HepG2 (cell line): ENCODE data around the gene AP1M1. TPM values are rescaled to one million over a fixed set of nuclear protein-coding genes. Genes with fewer than 3 reads are reported as not detected.

Experiments
- AKAP8 ChIP-seq: sonication (generic); formaldehyde crosslinking; IDR thresholded peaks from 2 replicates; pipeline ENCODE4 v1.5.1; 2020; ENCODE audit warnings: mild to moderate bottlenecking, missing genetic modification reagents
- DMAP1 ChIP-seq: IDR thresholded peaks from 2 replicates; pipeline ENCODE4 v1.6.1; 2016
- HOXA3 ChIP-seq: sonication (generic); formaldehyde crosslinking; IDR thresholded peaks from 2 replicates; pipeline ENCODE4 v1.5.0; 2020; ENCODE audit warnings: missing genetic modification reagents
- NCOA2 ChIP-seq: sonication (generic); formaldehyde crosslinking; IDR thresholded peaks from 2 replicates; pipeline ENCODE4 v1.8.0; 2022; ENCODE audit warnings: inconsistent platforms
- PHF21A ChIP-seq: sonication (generic); formaldehyde crosslinking; IDR thresholded peaks from 2 replicates; pipeline ENCODE4 v1.5.0; 2020; ENCODE audit warnings: mild to moderate bottlenecking, missing genetic modification reagents
- POLR2A ChIP-seq, 2 experiments: IDR thresholded peaks; 2 replicates each; pipeline ENCODE4 v1.6.1; 2011; ENCODE audit warnings: low read depth in 2 of 2, low read length in 2 of 2, mild to moderate bottlenecking in 1 of 2, moderate library complexity in 1 of 2; ENCODE audit not compliant: insufficient read depth in 1 of 2
- RELA ChIP-seq: sonication (generic); formaldehyde crosslinking; IDR thresholded peaks from 2 replicates; pipeline ENCODE4 v1.4.0; 2020; ENCODE audit warnings: missing genetic modification reagents
- SOX5 ChIP-seq: IDR thresholded peaks from 2 replicates; pipeline ENCODE4 v1.6.1; 2016; ENCODE audit warnings: borderline replicate concordance
- ZNF101 ChIP-seq: sonication (generic); formaldehyde crosslinking; IDR thresholded peaks from 2 replicates; pipeline ENCODE4 v1.4.0; 2020; ENCODE audit warnings: mild to moderate bottlenecking, low read depth, missing genetic modification reagents, borderline replicate concordance
- ZNF138 ChIP-seq: sonication (generic); formaldehyde crosslinking; IDR thresholded peaks from 2 replicates; pipeline ENCODE4 v1.5.0; 2020; ENCODE audit warnings: mild to moderate bottlenecking, low read depth, missing genetic modification reagents
- ZNF7 ChIP-seq: IDR thresholded peaks from 2 replicates; pipeline ENCODE4 v1.6.1; 2016; ENCODE audit warnings: missing biosample characterization, missing genetic modification reagents
- ZNF772 ChIP-seq: sonication (generic); formaldehyde crosslinking; IDR thresholded peaks from 2 replicates; pipeline ENCODE4 v1.5.0; 2020; ENCODE audit warnings: mild to moderate bottlenecking, missing genetic modification reagents
- ZSCAN25 ChIP-seq: sonication (generic); formaldehyde crosslinking; IDR thresholded peaks from 2 replicates; pipeline ENCODE4 v1.8.0; 2022; ENCODE audit warnings: mild to moderate bottlenecking, missing genetic modification reagents
- polyA plus RNA-seq, 8 experiments: library from polyadenylated mRNA; depleted of rRNA in 3 of 8; stranded (reverse) in 7 of 8; unstranded in 1 of 8; fragments of >200 nt; fragmentation: Illumina TruSeq in 4 of 8; extraction: Trizol in 4 of 8; gene quantifications; 2 replicates each; pipeline versions ENCODE4 v1.2.1 to v1.2.3, GENCODE V29; 2011 to 2016; ENCODE audit warnings: low read depth in 4 of 8, missing spikeins in 1 of 8, mixed read lengths in 1 of 8; ENCODE audit not compliant: insufficient read depth in 1 of 8
- total RNA-seq, 5 experiments: library from RNA; depleted of rRNA; stranded (reverse); fragments of >200 nt; fragmentation: Illumina TruSeq; extraction: Trizol; gene quantifications; 2 replicates each; pipeline ENCODE4 v1.2.3, GENCODE V29; 2016; ENCODE audit warnings: low read depth in 1 of 5
- TF ChIP-seq, protein P1 (sequence below): IDR thresholded peaks from 2 replicates; pipeline ENCODE4 v1.6.1; 2016; ENCODE audit warnings: mild to moderate bottlenecking
- TF ChIP-seq, protein P2 (sequence below): sonication (generic); formaldehyde crosslinking; IDR thresholded peaks from 2 replicates; pipeline ENCODE4 v1.4.0; 2020; ENCODE audit warnings: missing genetic modification reagents, borderline replicate concordance
- TF ChIP-seq, protein P3 (sequence below): sonication (generic); formaldehyde crosslinking; IDR thresholded peaks from 2 replicates; pipeline ENCODE4 v1.8.0; 2022; ENCODE audit warnings: mild to moderate bottlenecking, missing genetic modification reagents
- TF ChIP-seq, protein P4 (sequence below): sonication (generic); formaldehyde crosslinking; IDR thresholded peaks from 2 replicates; pipeline ENCODE4 v1.4.0; 2020; ENCODE audit warnings: low read depth, mild to moderate bottlenecking, missing genetic modification reagents
- TF ChIP-seq, protein P5 (sequence below): sonication (generic); formaldehyde crosslinking; IDR thresholded peaks from 2 replicates; pipeline ENCODE4 v1.4.0; 2020; ENCODE audit warnings: missing genetic modification reagents
- TF ChIP-seq, protein P6 (sequence below): sonication (generic); IDR thresholded peaks from 2 replicates; pipeline ENCODE4 v1.6.1; 2016; ENCODE audit warnings: low read depth, borderline replicate concordance

The AP1M1 gene
- total and polyA plus RNA-seq, 2 of the 13 experiments (the other 11 are each of a cell fraction or from before 2014, with no cell fraction given): 34.4 to 46.1 TPM

DNA sequence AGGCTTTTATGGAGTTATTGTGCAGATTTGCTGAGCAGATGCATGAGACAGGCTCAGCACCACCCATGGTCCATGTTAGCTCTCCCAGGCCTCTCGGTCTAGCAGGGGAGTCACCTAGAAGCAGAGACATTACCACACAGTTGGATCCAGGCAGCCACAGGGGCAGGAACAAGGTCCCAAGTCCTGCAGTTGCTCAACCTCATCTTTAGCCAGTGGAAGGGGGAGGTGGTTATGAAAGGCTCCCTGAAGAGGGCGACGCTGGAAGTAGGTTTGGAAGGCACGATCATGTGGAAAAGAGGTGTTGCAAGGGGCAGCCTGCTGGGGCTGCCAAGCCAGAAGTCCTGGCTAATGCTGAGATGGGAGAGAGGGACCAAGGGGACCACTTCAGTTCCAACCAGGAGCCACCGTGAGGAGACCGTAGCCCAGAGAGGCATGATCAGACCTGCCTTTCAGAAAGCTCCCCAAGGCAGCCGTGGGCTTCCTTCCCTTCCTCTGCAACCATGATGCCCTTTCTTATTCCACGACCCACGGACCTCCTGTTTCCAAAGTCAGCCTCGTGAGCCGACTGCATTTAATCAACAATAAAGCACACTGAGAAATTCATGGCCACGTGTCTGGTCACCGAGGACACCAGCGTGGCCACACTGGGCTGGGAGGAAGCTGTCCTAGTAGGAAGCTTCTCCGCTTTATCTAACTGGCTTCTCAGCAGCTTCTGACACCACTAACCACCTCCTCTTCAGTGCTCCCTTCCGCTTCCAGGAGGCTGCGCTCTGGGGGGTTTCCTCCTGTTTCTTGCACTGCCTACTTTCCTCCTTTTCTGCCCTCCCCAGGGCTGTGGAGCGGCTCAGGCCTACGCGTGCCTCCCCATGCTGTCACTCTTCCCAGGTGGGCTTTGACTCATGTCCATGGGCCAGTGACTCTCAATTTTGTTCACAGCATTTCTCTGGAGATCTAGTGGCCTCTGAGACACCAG, 2.6 kb downstream of the AP1M1 start (continued):
- TF ChIP-seq, protein P1, sequence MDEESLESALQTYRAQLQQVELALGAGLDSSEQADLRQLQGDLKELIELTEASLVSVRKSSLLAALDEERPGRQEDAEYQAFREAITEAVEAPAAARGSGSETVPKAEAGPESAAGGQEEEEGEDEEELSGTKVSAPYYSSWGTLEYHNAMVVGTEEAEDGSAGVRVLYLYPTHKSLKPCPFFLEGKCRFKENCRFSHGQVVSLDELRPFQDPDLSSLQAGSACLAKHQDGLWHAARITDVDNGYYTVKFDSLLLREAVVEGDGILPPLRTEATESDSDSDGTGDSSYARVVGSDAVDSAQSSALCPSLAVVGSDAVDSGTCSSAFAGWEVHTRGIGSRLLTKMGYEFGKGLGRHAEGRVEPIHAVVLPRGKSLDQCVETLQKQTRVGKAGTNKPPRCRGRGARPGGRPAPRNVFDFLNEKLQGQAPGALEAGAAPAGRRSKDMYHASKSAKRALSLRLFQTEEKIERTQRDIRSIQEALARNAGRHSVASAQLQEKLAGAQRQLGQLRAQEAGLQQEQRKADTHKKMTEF (CRISPR knock-in tag): peak; percentile 62
- TF ChIP-seq, protein P2, sequence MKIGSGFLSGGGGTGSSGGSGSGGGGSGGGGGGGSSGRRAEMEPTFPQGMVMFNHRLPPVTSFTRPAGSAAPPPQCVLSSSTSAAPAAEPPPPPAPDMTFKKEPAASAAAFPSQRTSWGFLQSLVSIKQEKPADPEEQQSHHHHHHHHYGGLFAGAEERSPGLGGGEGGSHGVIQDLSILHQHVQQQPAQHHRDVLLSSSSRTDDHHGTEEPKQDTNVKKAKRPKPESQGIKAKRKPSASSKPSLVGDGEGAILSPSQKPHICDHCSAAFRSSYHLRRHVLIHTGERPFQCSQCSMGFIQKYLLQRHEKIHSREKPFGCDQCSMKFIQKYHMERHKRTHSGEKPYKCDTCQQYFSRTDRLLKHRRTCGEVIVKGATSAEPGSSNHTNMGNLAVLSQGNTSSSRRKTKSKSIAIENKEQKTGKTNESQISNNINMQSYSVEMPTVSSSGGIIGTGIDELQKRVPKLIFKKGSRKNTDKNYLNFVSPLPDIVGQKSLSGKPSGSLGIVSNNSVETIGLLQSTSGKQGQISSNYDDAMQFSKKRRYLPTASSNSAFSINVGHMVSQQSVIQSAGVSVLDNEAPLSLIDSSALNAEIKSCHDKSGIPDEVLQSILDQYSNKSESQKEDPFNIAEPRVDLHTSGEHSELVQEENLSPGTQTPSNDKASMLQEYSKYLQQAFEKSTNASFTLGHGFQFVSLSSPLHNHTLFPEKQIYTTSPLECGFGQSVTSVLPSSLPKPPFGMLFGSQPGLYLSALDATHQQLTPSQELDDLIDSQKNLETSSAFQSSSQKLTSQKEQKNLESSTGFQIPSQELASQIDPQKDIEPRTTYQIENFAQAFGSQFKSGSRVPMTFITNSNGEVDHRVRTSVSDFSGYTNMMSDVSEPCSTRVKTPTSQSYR (CRISPR knock-in tag): peak; percentile 96
- TF ChIP-seq ZNF7 (CRISPR knock-in tag) (no peak), ZNF772 (CRISPR knock-in tag) (peak; percentile 26; the same call in 1 of the 2 replicates), PHF21A (CRISPR knock-in tag) (peak; percentile 72), SOX5 (CRISPR knock-in tag) (peak; percentile 44), RELA (CRISPR knock-in tag) (no peak), POLR2A (IDR thresholded peaks at IDR 0.05; ENCODE audit: insufficient read depth in 1 of 2, low read depth in 2 of 2, low read length in 2 of 2) (peak; percentile 40 to 53; a peak in 2 of 4 replicates), ZNF101 (no peak), ZNF138 (CRISPR knock-in tag) (no peak), ZSCAN25 (CRISPR knock-in tag) (peak; percentile 92), HOXA3 (CRISPR knock-in tag) (peak; percentile 93), AKAP8 (CRISPR knock-in tag) (no peak), DMAP1 (CRISPR knock-in tag) (peak; percentile 89), NCOA2 (CRISPR knock-in tag) (peak; percentile 72)
- TF ChIP-seq, protein P3, sequence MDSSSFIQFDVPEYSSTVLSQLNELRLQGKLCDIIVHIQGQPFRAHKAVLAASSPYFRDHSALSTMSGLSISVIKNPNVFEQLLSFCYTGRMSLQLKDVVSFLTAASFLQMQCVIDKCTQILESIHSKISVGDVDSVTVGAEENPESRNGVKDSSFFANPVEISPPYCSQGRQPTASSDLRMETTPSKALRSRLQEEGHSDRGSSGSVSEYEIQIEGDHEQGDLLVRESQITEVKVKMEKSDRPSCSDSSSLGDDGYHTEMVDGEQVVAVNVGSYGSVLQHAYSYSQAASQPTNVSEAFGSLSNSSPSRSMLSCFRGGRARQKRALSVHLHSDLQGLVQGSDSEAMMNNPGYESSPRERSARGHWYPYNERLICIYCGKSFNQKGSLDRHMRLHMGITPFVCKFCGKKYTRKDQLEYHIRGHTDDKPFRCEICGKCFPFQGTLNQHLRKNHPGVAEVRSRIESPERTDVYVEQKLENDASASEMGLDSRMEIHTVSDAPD (CRISPR knock-in tag): peak; percentile 82
- TF ChIP-seq, protein P4, sequence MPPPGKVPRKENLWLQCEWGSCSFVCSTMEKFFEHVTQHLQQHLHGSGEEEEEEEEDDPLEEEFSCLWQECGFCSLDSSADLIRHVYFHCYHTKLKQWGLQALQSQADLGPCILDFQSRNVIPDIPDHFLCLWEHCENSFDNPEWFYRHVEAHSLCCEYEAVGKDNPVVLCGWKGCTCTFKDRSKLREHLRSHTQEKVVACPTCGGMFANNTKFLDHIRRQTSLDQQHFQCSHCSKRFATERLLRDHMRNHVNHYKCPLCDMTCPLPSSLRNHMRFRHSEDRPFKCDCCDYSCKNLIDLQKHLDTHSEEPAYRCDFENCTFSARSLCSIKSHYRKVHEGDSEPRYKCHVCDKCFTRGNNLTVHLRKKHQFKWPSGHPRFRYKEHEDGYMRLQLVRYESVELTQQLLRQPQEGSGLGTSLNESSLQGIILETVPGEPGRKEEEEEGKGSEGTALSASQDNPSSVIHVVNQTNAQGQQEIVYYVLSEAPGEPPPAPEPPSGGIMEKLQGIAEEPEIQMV: peak; percentile 63; the same call in 1 of the 2 replicates
- TF ChIP-seq, protein P5, sequence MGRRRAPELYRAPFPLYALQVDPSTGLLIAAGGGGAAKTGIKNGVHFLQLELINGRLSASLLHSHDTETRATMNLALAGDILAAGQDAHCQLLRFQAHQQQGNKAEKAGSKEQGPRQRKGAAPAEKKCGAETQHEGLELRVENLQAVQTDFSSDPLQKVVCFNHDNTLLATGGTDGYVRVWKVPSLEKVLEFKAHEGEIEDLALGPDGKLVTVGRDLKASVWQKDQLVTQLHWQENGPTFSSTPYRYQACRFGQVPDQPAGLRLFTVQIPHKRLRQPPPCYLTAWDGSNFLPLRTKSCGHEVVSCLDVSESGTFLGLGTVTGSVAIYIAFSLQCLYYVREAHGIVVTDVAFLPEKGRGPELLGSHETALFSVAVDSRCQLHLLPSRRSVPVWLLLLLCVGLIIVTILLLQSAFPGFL (CRISPR knock-in tag): no peak
- TF ChIP-seq, protein P6, sequence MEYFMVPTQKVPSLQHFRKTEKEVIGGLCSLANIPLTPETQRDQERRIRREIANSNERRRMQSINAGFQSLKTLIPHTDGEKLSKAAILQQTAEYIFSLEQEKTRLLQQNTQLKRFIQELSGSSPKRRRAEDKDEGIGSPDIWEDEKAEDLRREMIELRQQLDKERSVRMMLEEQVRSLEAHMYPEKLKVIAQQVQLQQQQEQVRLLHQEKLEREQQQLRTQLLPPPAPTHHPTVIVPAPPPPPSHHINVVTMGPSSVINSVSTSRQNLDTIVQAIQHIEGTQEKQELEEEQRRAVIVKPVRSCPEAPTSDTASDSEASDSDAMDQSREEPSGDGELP: peak; percentile 66; the same call in 1 of the 2 replicates
